H9 (cell line): ENCODE results near the gene KRTAP12-4. TPM values are rescaled to one million over a fixed set of nuclear protein-coding genes. Genes with fewer than 3 reads are reported as not detected.

ENCODE experiments used
- DNase-seq: peaks from one replicate; pipeline ENCODE4 v3.0.0-alpha.2; 2017
- H2AFZ ChIP-seq: one replicate; pipeline ENCODE4 v1.6.1; 2013; ENCODE audit warnings: mild to moderate bottlenecking, low read length, control low read depth, moderate library complexity
- H2AK5ac ChIP-seq: 2 replicates; pipeline ENCODE4 v1.6.1; 2013; ENCODE audit warnings: low read length, control low read depth, mixed read lengths; ENCODE audit not compliant: insufficient read length
- H2BK120ac ChIP-seq: one replicate; pipeline ENCODE4 v1.6.1; 2013; ENCODE audit warnings: low read depth, mild to moderate bottlenecking, low read length, control low read depth, inconsistent platforms; ENCODE audit not compliant: poor library complexity, severe bottlenecking
- H2BK12ac ChIP-seq: 2 replicates; pipeline ENCODE4 v1.6.1; 2013; ENCODE audit warnings: low read length, control low read depth, mixed read lengths, low read depth; ENCODE audit not compliant: insufficient read length
- H2BK15ac ChIP-seq: 2 replicates; pipeline ENCODE4 v1.6.1; 2013; ENCODE audit warnings: low read depth, low read length, control low read depth
- H2BK20ac ChIP-seq: one replicate; pipeline ENCODE4 v1.6.1; 2013; ENCODE audit warnings: low read depth, mild to moderate bottlenecking, low read length, control low read depth, inconsistent platforms; ENCODE audit not compliant: poor library complexity, severe bottlenecking
- H2BK5ac ChIP-seq: 2 replicates; pipeline ENCODE4 v1.6.1; 2013; ENCODE audit warnings: low read length, control low read depth, mixed read lengths; ENCODE audit not compliant: insufficient read length
- H3K14ac ChIP-seq: 2 replicates; pipeline ENCODE4 v1.6.1; 2013; ENCODE audit warnings: low read length, control low read depth; ENCODE audit not compliant: insufficient read depth
- H3K18ac ChIP-seq: 2 replicates; pipeline ENCODE4 v1.6.1; 2013; ENCODE audit warnings: low read depth, mild to moderate bottlenecking, mixed read lengths, low read length, control low read depth; ENCODE audit not compliant: insufficient read length
- H3K23ac ChIP-seq: 2 replicates; pipeline ENCODE4 v1.6.1; 2013; ENCODE audit warnings: low read length, control low read depth, mixed read lengths, low read depth; ENCODE audit not compliant: insufficient read length
- H3K23me2 ChIP-seq: 2 replicates; pipeline ENCODE4 v1.6.1; 2013; ENCODE audit warnings: low read depth, mild to moderate bottlenecking, mixed read lengths, low read length, control low read depth; ENCODE audit not compliant: insufficient read length, poor library complexity, severe bottlenecking
- H3K27ac ChIP-seq: 2 replicates; pipeline ENCODE4 v1.5.1; 2013; ENCODE audit warnings: low read length, control low read depth, mixed read lengths, low read depth; ENCODE audit not compliant: insufficient read length
- H3K27me3 ChIP-seq: 2 replicates; pipeline ENCODE4 v1.6.1; 2013; ENCODE audit warnings: low read length, control low read depth, inconsistent platforms; ENCODE audit not compliant: insufficient read depth
- H3K4ac ChIP-seq: 2 replicates; pipeline ENCODE4 v1.6.1; 2013; ENCODE audit warnings: low read depth, mild to moderate bottlenecking, control low read depth, inconsistent platforms, low read length, moderate library complexity
- H3K4me1 ChIP-seq: 2 replicates; pipeline ENCODE4 v1.6.1; 2013; ENCODE audit warnings: low read length, control low read depth, inconsistent platforms; ENCODE audit not compliant: insufficient read depth
- H3K4me2 ChIP-seq: 2 replicates; pipeline ENCODE4 v1.6.1; 2013; ENCODE audit warnings: low read length, control low read depth, mixed read lengths; ENCODE audit not compliant: insufficient read length, insufficient read depth
- H3K56ac ChIP-seq: 2 replicates; pipeline ENCODE4 v1.6.1; 2013; ENCODE audit warnings: low read depth, mild to moderate bottlenecking, mixed read lengths, low read length, control low read depth; ENCODE audit not compliant: insufficient read length
- H3K79me1 ChIP-seq: 2 replicates; pipeline ENCODE4 v1.6.1; 2013; ENCODE audit warnings: low read depth, mild to moderate bottlenecking, moderate library complexity, low read length, control low read depth, inconsistent platforms; ENCODE audit not compliant: insufficient read depth, poor library complexity, severe bottlenecking
- H3K79me2 ChIP-seq: 2 replicates; pipeline ENCODE4 v1.6.1; 2013; ENCODE audit warnings: low read length, control low read depth, inconsistent platforms; ENCODE audit not compliant: insufficient read depth
- H3K9ac ChIP-seq: 2 replicates; pipeline ENCODE4 v1.6.1; 2013; ENCODE audit warnings: low read length, control low read depth, mixed read lengths; ENCODE audit not compliant: insufficient read length; ENCODE audit errors: extremely low read depth
- H3K9me3 ChIP-seq: one replicate; pipeline ENCODE4 v1.6.1; 2013; ENCODE audit warnings: low read depth, low read length, inconsistent platforms; ENCODE audit not compliant: control insufficient read depth
- H3T11ph ChIP-seq: one replicate; pipeline ENCODE4 v1.6.1; 2013; ENCODE audit warnings: mild to moderate bottlenecking, low read length, control low read depth, inconsistent platforms
- H4K20me1 ChIP-seq: one replicate; pipeline ENCODE4 v1.6.1; 2013; ENCODE audit not compliant: control insufficient read depth, insufficient read length, insufficient read depth
- H4K5ac ChIP-seq: 2 replicates; pipeline ENCODE4 v1.6.1; 2013; ENCODE audit warnings: low read depth, mild to moderate bottlenecking, mixed read lengths, low read length, control low read depth; ENCODE audit not compliant: insufficient read length
- H4K8ac ChIP-seq: replicated peaks from 2 replicates; pipeline ENCODE4 v1.6.1; 2013; ENCODE audit warnings: low read length, control low read depth, mixed read lengths, low read depth; ENCODE audit not compliant: insufficient read length
- H4K91ac ChIP-seq: 2 replicates; pipeline ENCODE4 v1.6.1; 2013; ENCODE audit warnings: low read depth, mild to moderate bottlenecking, moderate library complexity, mixed read lengths, low read length, control low read depth; ENCODE audit not compliant: insufficient read length
- H3K27ac Mint-ChIP-seq, 3 experiments: 2 replicates in 2 of 3; 3 replicates in 1 of 3; pipeline ENCODE4 v1.8.0; 2020 to 2021; ENCODE audit warnings: mixed read lengths in 3 of 3, mild to moderate bottlenecking in 1 of 3, moderate library complexity in 1 of 3
- H3K27me3 Mint-ChIP-seq: 2 replicates; pipeline ENCODE4 v1.8.0; 2021; ENCODE audit warnings: low read depth, mild to moderate bottlenecking, moderate library complexity, mixed read lengths
- H3K36me3 Mint-ChIP-seq, 3 experiments: 2 replicates in 2 of 3; 3 replicates in 1 of 3; pipeline ENCODE4 v1.8.0; 2020 to 2021; ENCODE audit warnings: low read depth in 3 of 3, mixed read lengths in 3 of 3; ENCODE audit not compliant: insufficient read depth in 1 of 3
- H3K4me1 Mint-ChIP-seq, 2 experiments: 2 replicates each; pipeline ENCODE4 v1.8.0; 2020; ENCODE audit warnings: mixed read lengths in 2 of 2
- H3K4me3 Mint-ChIP-seq, 2 experiments: 2 replicates in 1 of 2; 3 replicates in 1 of 2; pipeline ENCODE4 v1.8.0; 2020 to 2021; ENCODE audit warnings: mild to moderate bottlenecking in 2 of 2, mixed read lengths in 2 of 2, moderate library complexity in 1 of 2
- H3K9me3 Mint-ChIP-seq, 2 experiments: 2 replicates in 1 of 2; 3 replicates in 1 of 2; pipeline ENCODE4 v1.8.0; 2020; ENCODE audit warnings: mild to moderate bottlenecking in 2 of 2, mixed read lengths in 2 of 2, moderate library complexity in 1 of 2
- CTCF ChIP-seq: fragments of 200-600 bp; sonication (generic); conservative IDR thresholded peaks from 3 replicates; pipeline ENCODE4 v1.8.0; 2021; ENCODE audit warnings: antibody characterized with exemption, mild to moderate bottlenecking
- WGBS: extraction: QIAGEN DNeasy Blood & Tissue Kit; methylation state at CpG from one replicate; pipeline ENCODE4 v1.1.7; 2013; ENCODE audit warnings: missing lambda C conversion rate, low lambda C conversion rate, mixed read lengths; ENCODE audit not compliant: insufficient read length; ENCODE audit errors: extremely low coverage; 5-methylcytosine and 5-hydroxymethylcytosine counted together
- total RNA-seq: library from RNA; stranded (reverse); gene quantifications from 2 replicates; pipeline ENCODE4 v1.2.1, GENCODE V29; 2021

KRTAP12-4 gene
- total RNA-seq, 1 experiment from 2014 or later, result not detected

DNA sequence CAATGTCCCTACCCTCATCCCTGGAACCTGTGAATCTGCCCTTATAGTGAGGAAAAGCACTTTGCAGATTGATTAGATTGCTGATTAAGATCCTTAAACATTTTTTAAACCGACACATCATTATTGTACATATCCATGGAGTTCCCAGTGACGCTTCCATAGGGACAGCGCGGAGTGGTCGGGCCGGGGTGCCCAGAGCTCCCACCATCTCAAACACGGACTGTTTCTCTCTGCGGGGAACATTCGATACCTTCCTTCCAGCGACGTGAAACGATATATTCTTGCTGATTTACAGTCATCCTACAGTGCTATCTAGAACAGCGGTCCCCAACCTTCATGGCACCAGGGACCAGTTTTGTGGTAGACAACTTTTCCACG, 46.6 kb upstream of the KRTAP12-4 start:
- H3T11ph ChIP-seq, result no peak overlapping the region
- H3K9me3 ChIP-seq, result no peaks in the 10 kb centered on the region
- H3K27ac ChIP-seq, result no peak overlapping the region
- H3K18ac ChIP-seq, result no peak overlapping the region
- H3K79me1 ChIP-seq, result no peaks in the 10 kb centered on the region
- H3K14ac ChIP-seq, result no peak overlapping the region
- no peaks in the 10 kb centered on the region for H3K27me3 ChIP-seq
- H3K4me1 Mint-ChIP-seq, result peaks cover 78 to 84% of the 10 kb centered on the region in 2 experiments
- no peak overlapping the region for H3K9ac ChIP-seq
- H3K23me2 ChIP-seq, result no peaks in the 10 kb centered on the region
- H3K4me1 ChIP-seq, result peaks cover 13% of the 10 kb centered on the region; the same call in 1 of the 2 replicates
- no peak overlapping the region for H2BK20ac ChIP-seq
- no peak overlapping the region for H3K4me2 ChIP-seq
- no peak overlapping the region for H4K5ac ChIP-seq
- H2BK15ac ChIP-seq, result no peak overlapping the region
- no peak overlapping the region for H3K23ac ChIP-seq
- H2AFZ ChIP-seq, result no peak overlapping the region
- no peak overlapping the region for H3K4ac ChIP-seq
- H2BK12ac ChIP-seq, result no peak overlapping the region
- no peak overlapping the region for H2BK120ac ChIP-seq
- DNase-seq, result no peak
- TF ChIP-seq CTCF, result no peak
- H4K91ac ChIP-seq, result no peak overlapping the region
- H3K36me3 Mint-ChIP-seq, result no peaks in the 10 kb centered on the region; a peak in 1 of 7 replicates
- H3K27me3 Mint-ChIP-seq, result peaks cover 19% of the 10 kb centered on the region
- no peaks in the 10 kb centered on the region for H3K79me2 ChIP-seq
- no peak overlapping the region for H2BK5ac ChIP-seq
- H3K56ac ChIP-seq, result no peak overlapping the region
- H3K4me3 Mint-ChIP-seq, result no peak overlapping the region; a peak in 1 of 5 replicates
- H4K20me1 ChIP-seq, result no peaks in the 10 kb centered on the region
- no peaks in the 10 kb centered on the region; a peak in 1 of 5 replicates for H3K9me3 Mint-ChIP-seq
- no peak overlapping the region for H4K8ac ChIP-seq
- no peak overlapping the region for H3K27ac Mint-ChIP-seq
- H2AK5ac ChIP-seq, result no peak overlapping the region
- no CpG with 5 or more reads among the region's 14 CpGs for WGBS
